HepG2 (cell line): Measurements from ENCODE around the gene STYK1. TPM values are rescaled to one million over a fixed set of nuclear protein-coding genes. Genes with fewer than 3 reads are reported as not detected.

Source experiments
- ATM ChIP-seq: fragments of 450-650 bp; IDR thresholded peaks from 2 replicates; pipeline ENCODE4 v1.7.1; 2017; ENCODE audit warnings: mild to moderate bottlenecking, borderline replicate concordance
- CREBL2 ChIP-seq: sonication (generic); formaldehyde crosslinking; IDR thresholded peaks from 2 replicates; pipeline ENCODE4 v1.8.1; 2023; ENCODE audit warnings: missing genetic modification reagents, mild to moderate bottlenecking, borderline replicate concordance
- HDAC6 ChIP-seq: fragments of 200-600 bp; sonication (generic); IDR thresholded peaks from 2 replicates; pipeline ENCODE4 v1.7.0; 2017; ENCODE audit warnings: mild to moderate bottlenecking, antibody characterized with exemption, low read length, low read depth
- HNRNPLL ChIP-seq: fragments of 200-400 bp; formaldehyde crosslinking; IDR thresholded peaks from 2 replicates; pipeline ENCODE4 v1.6.1; 2017; ENCODE audit warnings: mild to moderate bottlenecking, low read depth, low read length; ENCODE audit not compliant: poor library complexity, severe bottlenecking
- HNRNPUL1 ChIP-seq: fragments of 200-400 bp; formaldehyde crosslinking; IDR thresholded peaks from 2 replicates; pipeline ENCODE4 v1.6.1; 2017; ENCODE audit warnings: low read depth, mild to moderate bottlenecking, low read length, moderate library complexity
- JUND ChIP-seq: sonication (generic); formaldehyde crosslinking; IDR thresholded peaks from 2 replicates; pipeline ENCODE4 v1.8.0; 2022; ENCODE audit warnings: mild to moderate bottlenecking, missing genetic modification reagents
- MAFG ChIP-seq: sonication (generic); formaldehyde crosslinking; IDR thresholded peaks from 2 replicates; pipeline ENCODE4 v1.5.1; 2020; ENCODE audit warnings: mild to moderate bottlenecking, missing genetic modification reagents
- MED8 ChIP-seq: sonication (generic); formaldehyde crosslinking; IDR thresholded peaks from 2 replicates; pipeline ENCODE4 v1.8.1; 2023; ENCODE audit warnings: mild to moderate bottlenecking, missing genetic modification reagents; ENCODE audit not compliant: insufficient replicate concordance
- MZF1 ChIP-seq: sonication (generic); formaldehyde crosslinking; IDR thresholded peaks from 2 replicates; pipeline ENCODE4 v1.8.1; 2023; ENCODE audit warnings: mild to moderate bottlenecking, missing genetic modification reagents, borderline replicate concordance
- NR2C2 ChIP-seq: sonication (generic); formaldehyde crosslinking; IDR thresholded peaks from 2 replicates; pipeline ENCODE4 v1.4.0; 2020; ENCODE audit warnings: missing genetic modification reagents, mild to moderate bottlenecking, moderate library complexity, borderline replicate concordance
- NR2F1 ChIP-seq, 2 experiments: fragments of 450-650 bp in 1 of 2; formaldehyde crosslinking in 1 of 2; IDR thresholded peaks; 2 replicates each; pipeline versions ENCODE4 v1.5.0 to v1.6.1; 2016 to 2020; ENCODE audit warnings: mild to moderate bottlenecking in 1 of 2, missing compliant biosample characterization in 1 of 2, missing genetic modification reagents in 1 of 2, moderate library complexity in 1 of 2
- NR2F2 ChIP-seq: IDR thresholded peaks from 2 replicates; pipeline ENCODE4 v1.6.1; 2012; ENCODE audit warnings: low read depth, inconsistent platforms, borderline replicate concordance
- PTBP1 ChIP-seq: fragments of 200-400 bp; formaldehyde crosslinking; IDR thresholded peaks from 2 replicates; pipeline ENCODE4 v1.6.1; 2018; ENCODE audit warnings: low read length, low read depth; ENCODE audit not compliant: poor library complexity, severe bottlenecking
- RFX1 ChIP-seq: fragments of 450-650 bp; IDR thresholded peaks from 2 replicates; pipeline ENCODE4 v1.6.1; 2017
- SIX4 ChIP-seq: sonication (generic); formaldehyde crosslinking; IDR thresholded peaks from 2 replicates; pipeline ENCODE4 v1.4.0; 2020; ENCODE audit warnings: missing genetic modification reagents
- SKI ChIP-seq: fragments of 450-650 bp; IDR thresholded peaks from one replicate; pipeline ENCODE4 v1.6.1; 2018; ENCODE audit warnings: mild to moderate bottlenecking; ENCODE audit not compliant: partially characterized antibody
- TCF12 ChIP-seq, 2 experiments: fragments of 450-650 bp in 1 of 2; sonication (generic) in 1 of 2; formaldehyde crosslinking in 1 of 2; IDR thresholded peaks; 2 replicates each; pipeline versions ENCODE4 v1.6.1 to v1.8.0; 2017 to 2022; ENCODE audit warnings: antibody characterized with exemption in 1 of 2, mild to moderate bottlenecking in 1 of 2, missing genetic modification reagents in 1 of 2, moderate library complexity in 1 of 2
- TERF1 ChIP-seq: sonication (generic); formaldehyde crosslinking; IDR thresholded peaks from 2 replicates; pipeline ENCODE4 v1.8.0; 2022; ENCODE audit warnings: mild to moderate bottlenecking, missing genetic modification reagents, moderate library complexity
- XBP1 ChIP-seq: sonication (generic); formaldehyde crosslinking; IDR thresholded peaks from 2 replicates; pipeline ENCODE4 v1.5.0; 2020; ENCODE audit warnings: missing genetic modification reagents
- YEATS4 ChIP-seq: sonication (generic); formaldehyde crosslinking; IDR thresholded peaks from 2 replicates; pipeline ENCODE4 v1.4.0; 2020; ENCODE audit warnings: missing genetic modification reagents, borderline replicate concordance
- ZFP90 ChIP-seq: sonication (generic); formaldehyde crosslinking; IDR thresholded peaks from 2 replicates; pipeline ENCODE4 v1.8.0; 2022; ENCODE audit warnings: missing genetic modification reagents, mild to moderate bottlenecking, inconsistent platforms, borderline replicate concordance
- ZNF44 ChIP-seq: sonication (generic); formaldehyde crosslinking; IDR thresholded peaks from 2 replicates; pipeline ENCODE4 v1.5.1; 2020; ENCODE audit warnings: mild to moderate bottlenecking, missing genetic modification reagents
- ZNF446 ChIP-seq: sonication (generic); formaldehyde crosslinking; IDR thresholded peaks from 2 replicates; pipeline ENCODE4 v1.5.0; 2020; ENCODE audit warnings: mild to moderate bottlenecking, missing genetic modification reagents
- ZNF652 ChIP-seq: IDR thresholded peaks from 2 replicates; pipeline ENCODE4 v1.6.1; 2016; ENCODE audit warnings: low read depth, borderline replicate concordance
- ZNF766 ChIP-seq: sonication (generic); formaldehyde crosslinking; IDR thresholded peaks from 2 replicates; pipeline ENCODE4 v1.5.0; 2020; ENCODE audit warnings: missing genetic modification reagents, borderline replicate concordance
- ZNF768 ChIP-seq: sonication (generic); formaldehyde crosslinking; IDR thresholded peaks from 2 replicates; pipeline ENCODE4 v1.4.0; 2020; ENCODE audit warnings: missing genetic modification reagents
- ZNF841 ChIP-seq: sonication (generic); formaldehyde crosslinking; IDR thresholded peaks from 2 replicates; pipeline ENCODE4 v1.8.1; 2023; ENCODE audit warnings: missing genetic modification reagents, borderline replicate concordance
- ZNF850 ChIP-seq: sonication (generic); formaldehyde crosslinking; conservative IDR thresholded peaks from 2 replicates; pipeline ENCODE4 v1.9.0; 2021; ENCODE audit warnings: mild to moderate bottlenecking, missing genetic modification reagents
- polyA plus RNA-seq, 8 experiments: library from polyadenylated mRNA; depleted of rRNA in 3 of 8; stranded (reverse) in 7 of 8; unstranded in 1 of 8; fragments of >200 nt; fragmentation: Illumina TruSeq in 4 of 8; extraction: Trizol in 4 of 8; gene quantifications; 2 replicates each; pipeline versions ENCODE4 v1.2.1 to v1.2.3, GENCODE V29; 2011 to 2016; ENCODE audit warnings: low read depth in 4 of 8, missing spikeins in 1 of 8, mixed read lengths in 1 of 8; ENCODE audit not compliant: insufficient read depth in 1 of 8
- total RNA-seq, 5 experiments: library from RNA; depleted of rRNA; stranded (reverse); fragments of >200 nt; fragmentation: Illumina TruSeq; extraction: Trizol; gene quantifications; 2 replicates each; pipeline ENCODE4 v1.2.3, GENCODE V29; 2016; ENCODE audit warnings: low read depth in 1 of 5

STYK1 gene
- total and polyA plus RNA-seq, 2 of the 13 experiments (the other 11 are each of a cell fraction or from before 2014, with no cell fraction given) = not detected

- TF ChIP-seq SKI (peak; percentile 25), TERF1 (CRISPR knock-in tag) (no peak), HDAC6 (no peak), NR2F2 (peak; percentile 21; the same call in 1 of the 2 replicates), ZFP90 (CRISPR knock-in tag) (peak; percentile 74; the same call in 1 of the 2 replicates), NR2C2 (peak; percentile 72), MZF1 (no peak), PTBP1 (no peak), XBP1 (CRISPR knock-in tag) (peak; percentile 91; the same call in 1 of the 2 replicates), HNRNPLL (peak; percentile 87), YEATS4 (CRISPR knock-in tag) (peak; percentile 99; the same call in 1 of the 2 replicates), MED8 (peak; percentile 83), TCF12 (IDR thresholded peaks at IDR 0.05) (no peak), TCF12 (CRISPR knock-in tag; IDR thresholded peaks at IDR 0.05) (no peak), ATM (no peak), CREBL2 (CRISPR knock-in tag) (peak; percentile 84; the same call in 1 of the 2 replicates), ZNF768 (CRISPR knock-in tag) (peak; percentile 56; the same call in 1 of the 2 replicates), ZNF766 (CRISPR knock-in tag) (0 out of 2 replicates have a peak, but pooled peaks have one; percentile 21), ZNF446 (CRISPR knock-in tag) (0 out of 2 replicates have a peak, but pooled peaks have one; percentile 36), ZNF44 (CRISPR knock-in tag) (peak; percentile 76), RFX1 (no peak), ZNF652 (CRISPR knock-in tag) (peak; percentile 31; the same call in 1 of the 2 replicates), MAFG (CRISPR knock-in tag) (no peak), HNRNPUL1 (no peak), NR2F1 (CRISPR knock-in tag; IDR thresholded peaks at IDR 0.05) (no peak), ZNF850 (CRISPR knock-in tag) (no peak), JUND (CRISPR knock-in tag) (peak; percentile 72; the same call in 1 of the 2 replicates), SIX4 (CRISPR knock-in tag) (peak; percentile 46; the same call in 1 of the 2 replicates), ZNF841 (no peak)
Measured at GRCh38 chr12:10613349-10614055, 60.4 kb downstream of the STYK1 start, which contains the start of gene MAGOHB (continued).
